ENCODE results near the gene MRTFA. TPM values are rescaled to one million over a fixed set of nuclear protein-coding genes. Genes with fewer than 3 reads are reported as not detected.

Gene MRTFA
- total and polyA plus RNA-seq, 9 of the 15 experiments (the other 6 are each of a cell fraction or from before 2014, with no cell fraction given) = 0.84 to 21.1 (median 3.7) TPM

DNA sequence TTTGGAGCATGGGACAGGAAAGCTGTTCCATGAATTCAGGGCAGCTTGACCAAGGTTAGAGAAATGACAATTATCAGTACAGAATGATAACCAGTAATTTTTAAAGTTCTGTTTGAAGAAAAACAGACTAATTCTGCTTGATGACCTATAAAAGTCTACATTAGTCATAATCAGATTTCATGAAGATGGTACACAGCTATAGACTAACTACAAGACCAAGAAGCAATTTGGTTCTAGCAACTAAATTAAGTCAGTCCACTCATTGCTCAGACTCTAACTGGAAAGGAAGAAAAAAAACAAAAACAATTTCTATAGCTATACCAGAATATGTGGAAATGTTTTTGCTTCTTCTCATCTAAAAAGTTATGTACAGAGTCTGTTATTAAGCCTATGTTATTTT, 24.9 kb downstream of the MRTFA start:
- peak; percentile 58 for FAIRE-seq

More for the DNA sequence above, 24.9 kb downstream of the MRTFA start:
- no peak for DNase-seq (ENCODE audit: extremely low read depth in 1 of 4, low spot score in 3 of 4)
- Histone ChIP-seq H3K9me3 (replicated peaks; ENCODE audit: control insufficient read depth, insufficient read depth, low read depth, low read length) (no peaks in the 10 kb centered on the region), H2AFZ (ENCODE audit: low read depth, low read length) (no peak overlapping the region), H3K36me3 (ENCODE audit: control insufficient read depth, insufficient read depth, low read length) (no peaks in the 10 kb centered on the region), H3K27ac (ENCODE audit: extremely low read depth, low read depth, low read length) (peak overlapping the region; percentile 41; the same call in 1 of the 3 replicates), H3K9me1 (ENCODE audit: control insufficient read depth, insufficient read depth, low read length) (no peaks in the 10 kb centered on the region), H3K4me3 (no peak overlapping the region), H4K20me1 (replicated peaks; ENCODE audit: control insufficient read depth, insufficient read depth, low read length) (no peaks in the 10 kb centered on the region), H3K9ac (ENCODE audit: insufficient read depth in 1 of 2, low read depth in 2 of 2, low read length in 2 of 2) (peak overlapping the region in 1 of 2 experiments; percentile 6; a peak in 1 of 4 replicates), H3K4me2 (ENCODE audit: insufficient read depth, low read length) (no peak overlapping the region), H3K4me1 (replicated peaks in 1 of 2; ENCODE audit: control insufficient read depth in 2 of 2, insufficient read depth in 2 of 2, low read length in 2 of 2) (peaks cover 25 to 30% of the 10 kb centered on the region in 2 experiments), H3K79me2 (ENCODE audit: control insufficient read depth, insufficient read depth, low read length) (peaks cover 42% of the 10 kb centered on the region), H3K27me3 (ENCODE audit: control insufficient read depth in 2 of 2, insufficient read depth in 2 of 2, low read length in 2 of 2) (no peaks in the 10 kb centered on the region)
- TF ChIP-seq SMAD4 (CRISPR knock-in tag; conservative IDR thresholded peaks at IDR 0.05) = no peak
- TF ChIP-seq ZNF764 (CRISPR knock-in tag; IDR thresholded peaks at IDR 0.05; ENCODE audit: low read depth) = no peak
- no peak for TF ChIP-seq ARID4B (CRISPR knock-in tag; IDR thresholded peaks at IDR 0.05)
- TF ChIP-seq HNRNPK (IDR thresholded peaks at IDR 0.05; ENCODE audit: low read depth, low read length, poor library complexity, severe bottlenecking) = no peak
- ChIA-PET POLR2A (interaction anchor here (0.7 to 1.3 kb wide), 3 partner anchors 11 to 23 kb away, joined by 3 to 5 read pairs (median 3); no protein-coding TSS in a partner anchor), CTCF (ENCODE audit: low intra/inter-chr PET ratio) (no interaction called here)
- in situ Hi-C loops (cut with MboI) = no loop called here
- BruUV-seq (replicated peaks) = no TSS peak
- intact Hi-C loops (cut with micrococcal nuclease) = no loop called here
- ATAC-seq = no peak
